Measurements from ENCODE around the gene CASZ1. TPM values are rescaled to one million over a fixed set of nuclear protein-coding genes. Genes with fewer than 3 reads are reported as not detected.

CASZ1 gene
- total and polyA plus RNA-seq, 10 donors = 0.73 to 14.5 (median 9.1) TPM

- Histone ChIP-seq H3K27ac (no peak overlapping the region), H3K4me1 (no peaks in the 10 kb centered on the region), H3K36me3 (no peaks in the 10 kb centered on the region), H3K9me3 (no peaks in the 10 kb centered on the region), H3K4me3 (no peak overlapping the region), H3K27me3 (replicated peaks in 1 of 7) (peaks cover 0 to 7% (median 0%) of the 10 kb centered on the region in 7 donors)
- intact Hi-C loops (cut with DNase I; ENCODE audit: low total_unique reads) = no loop called here
- DNase-seq = no peak
- TF ChIP-seq POLR2A (IDR thresholded peaks at IDR 0.05) = no peak
- TF ChIP-seq POLR2AphosphoS5 (IDR thresholded peaks at IDR 0.05) = no peak
- 88 to 96% (median 89%) methylated on average over 9 to 18 of the region's 18 CpGs for WGBS, 5 donors
Measured at GRCh38 chr1:10744654-10745238, 51.7 kb downstream of the CASZ1 start.

DNA sequence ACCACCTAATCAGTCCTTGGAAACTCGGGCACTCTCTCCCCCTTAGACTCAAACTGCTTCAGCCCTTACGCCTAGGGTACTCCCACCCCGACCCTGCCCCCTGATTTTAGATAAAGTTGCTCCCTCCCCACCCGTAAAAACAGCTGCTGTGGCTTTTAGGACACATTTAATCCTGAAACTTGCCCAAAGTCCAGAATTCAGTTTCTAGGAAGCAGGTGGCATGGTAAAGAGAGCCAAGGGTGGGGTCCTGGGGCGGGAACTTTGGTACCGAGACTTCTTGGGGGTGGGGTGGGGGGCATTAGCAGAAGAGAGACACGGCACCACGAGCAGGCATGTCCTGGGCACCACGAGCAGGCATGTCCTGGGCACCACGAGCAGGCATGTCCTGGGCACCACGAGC lies 52.4 kb downstream of the CASZ1 start:
- Histone ChIP-seq H3K27ac (no peak overlapping the region), H3K4me1 (no peaks in the 10 kb centered on the region), H3K4me3 (no peak overlapping the region), H3K36me3 (no peaks in the 10 kb centered on the region), H3K27me3 (replicated peaks in 1 of 7) (peaks cover 0 to 7% (median 0%) of the 10 kb centered on the region in 7 donors), H3K9me3 (no peaks in the 10 kb centered on the region)
- DNase-seq = no peak
- intact Hi-C loops (cut with DNase I; ENCODE audit: low total_unique reads) = no loop called here
- TF ChIP-seq POLR2AphosphoS5 (IDR thresholded peaks at IDR 0.05) (no peak), POLR2A (IDR thresholded peaks at IDR 0.05) (no peak)
- TF ChIP-seq, protein P1, sequence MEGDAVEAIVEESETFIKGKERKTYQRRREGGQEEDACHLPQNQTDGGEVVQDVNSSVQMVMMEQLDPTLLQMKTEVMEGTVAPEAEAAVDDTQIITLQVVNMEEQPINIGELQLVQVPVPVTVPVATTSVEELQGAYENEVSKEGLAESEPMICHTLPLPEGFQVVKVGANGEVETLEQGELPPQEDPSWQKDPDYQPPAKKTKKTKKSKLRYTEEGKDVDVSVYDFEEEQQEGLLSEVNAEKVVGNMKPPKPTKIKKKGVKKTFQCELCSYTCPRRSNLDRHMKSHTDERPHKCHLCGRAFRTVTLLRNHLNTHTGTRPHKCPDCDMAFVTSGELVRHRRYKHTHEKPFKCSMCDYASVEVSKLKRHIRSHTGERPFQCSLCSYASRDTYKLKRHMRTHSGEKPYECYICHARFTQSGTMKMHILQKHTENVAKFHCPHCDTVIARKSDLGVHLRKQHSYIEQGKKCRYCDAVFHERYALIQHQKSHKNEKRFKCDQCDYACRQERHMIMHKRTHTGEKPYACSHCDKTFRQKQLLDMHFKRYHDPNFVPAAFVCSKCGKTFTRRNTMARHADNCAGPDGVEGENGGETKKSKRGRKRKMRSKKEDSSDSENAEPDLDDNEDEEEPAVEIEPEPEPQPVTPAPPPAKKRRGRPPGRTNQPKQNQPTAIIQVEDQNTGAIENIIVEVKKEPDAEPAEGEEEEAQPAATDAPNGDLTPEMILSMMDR (IDR thresholded peaks at IDR 0.05 in 8 of 11, conservative IDR thresholded peaks at IDR 0.05 in 3 of 11) = no peak
- 65 to 79% (median 69%) methylated on average over 10 to 11 of the region's 11 CpGs for WGBS, 5 donors

DNA sequence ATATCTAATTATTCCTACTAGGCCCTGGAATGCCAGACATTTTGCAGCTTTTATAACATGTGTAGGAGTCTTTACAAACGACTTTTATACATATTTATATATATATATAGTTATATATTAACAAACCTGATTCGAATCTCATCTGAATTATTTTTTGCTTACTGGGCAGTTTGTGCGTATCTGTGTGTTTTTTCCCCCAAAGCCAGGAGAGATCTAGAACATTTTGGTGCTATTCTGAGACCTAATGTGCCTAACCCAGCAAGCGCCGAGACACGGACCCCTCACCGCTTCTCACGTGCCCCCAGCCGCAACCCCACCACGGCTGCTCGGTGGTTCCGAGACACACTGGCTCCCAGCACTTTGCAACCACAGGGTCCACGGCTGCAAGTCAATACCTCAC lies 54.8 kb downstream of the CASZ1 start:
- TF ChIP-seq POLR2A (IDR thresholded peaks at IDR 0.05) = no peak
- no peak for TF ChIP-seq POLR2AphosphoS5 (IDR thresholded peaks at IDR 0.05)
- TF ChIP-seq, protein P1 (IDR thresholded peaks at IDR 0.05 in 8 of 11, conservative IDR thresholded peaks at IDR 0.05 in 3 of 11) = no peak
- Histone ChIP-seq H3K36me3 (no peaks in the 10 kb centered on the region), H3K27ac (no peak overlapping the region), H3K9me3 (no peaks in the 10 kb centered on the region), H3K4me3 (no peak overlapping the region), H3K4me1 (peaks cover 0 to 18% (median 14%) of the 10 kb centered on the region in 6 donors), H3K27me3 (replicated peaks in 1 of 7) (peaks cover 0 to 7% (median 0%) of the 10 kb centered on the region in 7 donors)
- 89 to 94% (median 90%) methylated on average over 13 of the region's 13 CpGs for WGBS, 5 donors
- intact Hi-C loops (cut with DNase I; ENCODE audit: low total_unique reads) = no loop called here
- DNase-seq = no peak

- no peak for TF ChIP-seq POLR2AphosphoS5 (IDR thresholded peaks at IDR 0.05)
- TF ChIP-seq POLR2A (IDR thresholded peaks at IDR 0.05) = no peak
Measured at GRCh38 chr1:10740123-10740522, 56.3 kb downstream of the CASZ1 start.

DNA sequence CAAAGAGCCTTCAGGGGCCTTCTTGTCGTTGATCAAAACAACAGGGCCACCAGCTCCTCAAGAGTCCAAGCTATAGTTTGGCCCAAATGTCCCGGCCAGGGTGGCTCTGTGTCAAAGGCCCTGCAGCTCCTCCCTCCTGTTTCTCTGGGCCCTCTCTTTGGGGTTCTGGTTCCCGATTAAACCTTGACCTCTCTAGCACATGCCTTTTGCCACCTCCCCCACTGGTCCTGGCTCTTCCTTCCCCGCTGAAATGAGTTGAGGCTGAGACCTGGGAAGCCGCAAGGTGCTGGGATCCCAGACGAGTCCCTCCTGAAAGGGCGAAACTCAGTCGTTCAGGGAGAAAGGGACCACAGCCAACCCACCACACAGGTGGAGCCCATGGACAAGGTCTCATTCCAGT lies 56.9 kb downstream of the CASZ1 start:
- TF ChIP-seq POLR2AphosphoS5 (IDR thresholded peaks at IDR 0.05) = no peak
- TF ChIP-seq POLR2A (IDR thresholded peaks at IDR 0.05) = no peak
- TF ChIP-seq, protein P1 (IDR thresholded peaks at IDR 0.05 in 8 of 11, conservative IDR thresholded peaks at IDR 0.05 in 3 of 11) = no peak
- H3K4me1 ChIP-seq = peaks cover 0 to 19% (median 14%) of the 10 kb centered on the region in 6 donors
- H3K4me3 ChIP-seq = no peak overlapping the region
- intact Hi-C loops (cut with DNase I; ENCODE audit: low total_unique reads) = no loop called here
- no peak overlapping the region for H3K27ac ChIP-seq
- H3K9me3 ChIP-seq = no peaks in the 10 kb centered on the region
- no peaks in the 10 kb centered on the region for H3K36me3 ChIP-seq
- H3K27me3 ChIP-seq (replicated peaks in 1 of 7) = peaks cover 0 to 7% (median 0%) of the 10 kb centered on the region in 7 donors
- WGBS, 5 donors = 90 to 95% (median 93%) methylated on average over 8 of the region's 8 CpGs
- no peak for DNase-seq

More at GRCh38 chr1:10740123-10740522, 56.3 kb downstream of the CASZ1 start:
- Histone ChIP-seq H3K4me3 (no peak overlapping the region), H3K9me3 (no peaks in the 10 kb centered on the region), H3K36me3 (no peaks in the 10 kb centered on the region), H3K27me3 (replicated peaks in 1 of 7) (peaks cover 0 to 7% (median 0%) of the 10 kb centered on the region in 7 donors), H3K4me1 (peaks cover 0 to 19% (median 14%) of the 10 kb centered on the region in 6 donors), H3K27ac (no peak overlapping the region)
- intact Hi-C loops (cut with DNase I; ENCODE audit: low total_unique reads) = no loop called here
- 73 to 97% (median 93%) methylated on average over 4 to 6 of the region's 6 CpGs for WGBS, 5 donors
- DNase-seq = no peak

Data from spleen (tissue), 11 donors.